Measurements from ENCODE around the gene SLC2A11. TPM values are rescaled to one million over a fixed set of nuclear protein-coding genes. Genes with fewer than 3 reads are reported as not detected.

Gene SLC2A11
- total and polyA plus RNA-seq, 2 donors (not counting 1 experiment from before 2014, with no cell fraction given): 3.9 to 14.9 TPM

- Histone ChIP-seq H3K4me3 (replicated peaks in 1 of 4; ENCODE audit: control extremely low read depth in 1 of 4, insufficient read depth in 1 of 4, low read depth in 3 of 4, low read length in 4 of 4) (no peak overlapping the region), H3K9ac (ENCODE audit: insufficient read depth, low read length) (no peak overlapping the region), H3K4me1 (ENCODE audit: control insufficient read depth, extremely low read depth, insufficient read depth, low read length) (no peaks in the 10 kb centered on the region), H3K27ac (ENCODE audit: insufficient read depth, low read length) (no peak overlapping the region), H3K36me3 (ENCODE audit: control insufficient read depth, insufficient read depth, low read length) (peaks cover 15% of the 10 kb centered on the region), H3K79me2 (ENCODE audit: control insufficient read depth, insufficient read depth, low read length) (no peaks in the 10 kb centered on the region), H4K20me1 (ENCODE audit: control insufficient read depth, extremely low read depth, insufficient read depth, low read length) (no peaks in the 10 kb centered on the region), H3K9me3 (ENCODE audit: control insufficient read depth, insufficient read depth, low read depth, low read length) (no peaks in the 10 kb centered on the region), H3K4me2 (ENCODE audit: extremely low read depth, insufficient read depth, low read length) (no peak overlapping the region), H3K27me3 (ENCODE audit: control insufficient read depth, insufficient read depth, low read length) (no peaks in the 10 kb centered on the region), H2AFZ (ENCODE audit: low read length) (no peak overlapping the region)
- no peak for TF ChIP-seq EZH2 (IDR thresholded peaks at IDR 0.05; ENCODE audit: low read length, missing control alignments)
- TF ChIP-seq CTCF (conservative IDR thresholded peaks at IDR 0.05 in 1 of 2, IDR thresholded peaks at IDR 0.05 in 1 of 2; ENCODE audit: low read depth in 1 of 2, low read length in 2 of 2): no peak
- DNase-seq (ENCODE audit: low read depth in 2 of 2): no peak
Measured at GRCh38 chr22:23837496-23837859, 20.2 kb upstream of the SLC2A11 start.

GRCh38 chr22:23837911-23838680 is 19.6 kb upstream of the SLC2A11 start:
- no peak for TF ChIP-seq CTCF (conservative IDR thresholded peaks at IDR 0.05 in 1 of 2, IDR thresholded peaks at IDR 0.05 in 1 of 2; ENCODE audit: low read depth in 1 of 2, low read length in 2 of 2)
- TF ChIP-seq EZH2 (IDR thresholded peaks at IDR 0.05; ENCODE audit: low read length, missing control alignments): no peak
- H3K27ac ChIP-seq (ENCODE audit: insufficient read depth, low read length): no peak overlapping the region
- H4K20me1 ChIP-seq (ENCODE audit: control insufficient read depth, extremely low read depth, insufficient read depth, low read length): no peaks in the 10 kb centered on the region
- no peak overlapping the region for H3K9ac ChIP-seq (ENCODE audit: insufficient read depth, low read length)
- no peak overlapping the region for H3K4me3 ChIP-seq (replicated peaks in 1 of 4; ENCODE audit: control extremely low read depth in 1 of 4, insufficient read depth in 1 of 4, low read depth in 3 of 4, low read length in 4 of 4)
- H3K27me3 ChIP-seq (ENCODE audit: control insufficient read depth, insufficient read depth, low read length): no peaks in the 10 kb centered on the region
- H3K79me2 ChIP-seq (ENCODE audit: control insufficient read depth, insufficient read depth, low read length): no peaks in the 10 kb centered on the region
- no peak overlapping the region for H3K4me2 ChIP-seq (ENCODE audit: extremely low read depth, insufficient read depth, low read length)
- H3K9me3 ChIP-seq (ENCODE audit: control insufficient read depth, insufficient read depth, low read depth, low read length): no peaks in the 10 kb centered on the region
- no peak for DNase-seq (ENCODE audit: low read depth in 2 of 2)
- peaks cover 14% of the 10 kb centered on the region for H3K36me3 ChIP-seq (ENCODE audit: control insufficient read depth, insufficient read depth, low read length)
- H2AFZ ChIP-seq (ENCODE audit: low read length): no peak overlapping the region
- H3K4me1 ChIP-seq (ENCODE audit: control insufficient read depth, extremely low read depth, insufficient read depth, low read length): no peaks in the 10 kb centered on the region

GRCh38 chr22:23838681-23839468 is 18.8 kb upstream of the SLC2A11 start, which contains the start of gene DERL3:
TSS of gene DERL3 (minus strand) at chr22:23839006. CDS start at chr22:23838987, 19 bp downstream.
- no peak for TF ChIP-seq EZH2 (IDR thresholded peaks at IDR 0.05; ENCODE audit: low read length, missing control alignments)
- no peak for TF ChIP-seq CTCF (conservative IDR thresholded peaks at IDR 0.05 in 1 of 2, IDR thresholded peaks at IDR 0.05 in 1 of 2; ENCODE audit: low read depth in 1 of 2, low read length in 2 of 2)

More at GRCh38 chr22:23838681-23839468, 18.8 kb upstream of the SLC2A11 start, which contains the start of gene DERL3:
- peak; percentile 96 to 98 for DNase-seq (ENCODE audit: low read depth in 2 of 2)
- H3K9me3 ChIP-seq (ENCODE audit: control insufficient read depth, insufficient read depth, low read depth, low read length): no peaks in the 10 kb centered on the region
- peaks cover 12% of the 10 kb centered on the region for H3K36me3 ChIP-seq (ENCODE audit: control insufficient read depth, insufficient read depth, low read length)
- no peaks in the 10 kb centered on the region for H3K27me3 ChIP-seq (ENCODE audit: control insufficient read depth, insufficient read depth, low read length)
- no peak within 1 kb of the TSS for H3K27ac ChIP-seq (ENCODE audit: insufficient read depth, low read length)
- peak within 1 kb of the TSS; percentile 71 for H3K4me2 ChIP-seq (ENCODE audit: extremely low read depth, insufficient read depth, low read length)
- peak within 1 kb of the TSS in 2 of 4 experiments; percentile 29 to 36 for H3K4me3 ChIP-seq (replicated peaks in 1 of 4; ENCODE audit: control extremely low read depth in 1 of 4, insufficient read depth in 1 of 4, low read depth in 3 of 4, low read length in 4 of 4)
- H3K79me2 ChIP-seq (ENCODE audit: control insufficient read depth, insufficient read depth, low read length): no peaks in the 10 kb centered on the region
- H4K20me1 ChIP-seq (ENCODE audit: control insufficient read depth, extremely low read depth, insufficient read depth, low read length): no peaks in the 10 kb centered on the region
- H3K4me1 ChIP-seq (ENCODE audit: control insufficient read depth, extremely low read depth, insufficient read depth, low read length): no peaks in the 10 kb centered on the region
- H2AFZ ChIP-seq (ENCODE audit: low read length): peak within 1 kb of the TSS; percentile 21
- peak within 1 kb of the TSS; percentile 46 for H3K9ac ChIP-seq (ENCODE audit: insufficient read depth, low read length)
